WTC11 (cell line): ENCODE measurements around the gene JAZF1. TPM values are rescaled to one million over a fixed set of nuclear protein-coding genes. Genes with fewer than 3 reads are reported as not detected.

ENCODE experiments used
- ATAC-seq: fragments of 200-7000 bp; cut with Tn5 transposase; 2 replicates; pipeline ENCODE4 v1.10.0; 2021; ENCODE audit warnings: mild to moderate bottlenecking, moderate library complexity
- CTCF ChIA-PET: fragments of 300-600 bp; sonication (Branson Sonifier 250); formaldehyde crosslinking; loops from one replicate; lab custom pipeline; 2021; ENCODE audit warnings: antibody characterized with exemption; lab: Charles Lee
- POLR2A ChIA-PET: fragments of 350-600 bp; sonication (Branson Sonifier 250); formaldehyde crosslinking; loops from one replicate; lab custom pipeline; 2021; ENCODE audit warnings: antibody characterized with exemption; lab: Charles Lee
- DNase-seq: peaks from one replicate; pipeline ENCODE4 v3.0.0; 2021; ENCODE audit warnings: low spot score
- H3K27ac Mint-ChIP-seq: 2 replicates; pipeline ENCODE4 v1.8.0; 2021; ENCODE audit warnings: mixed read lengths
- H3K27me3 Mint-ChIP-seq: 2 replicates; pipeline ENCODE4 v1.8.0; 2021; ENCODE audit warnings: low read depth, mild to moderate bottlenecking, moderate library complexity, mixed read lengths
- H3K36me3 Mint-ChIP-seq: 2 replicates; pipeline ENCODE4 v1.8.0; 2021; ENCODE audit warnings: mixed read lengths
- H3K4me1 Mint-ChIP-seq: 2 replicates; pipeline ENCODE4 v1.8.0; 2022; ENCODE audit warnings: mixed read lengths
- H3K4me3 Mint-ChIP-seq: 2 replicates; pipeline ENCODE4 v1.8.0; 2021; ENCODE audit warnings: mild to moderate bottlenecking, moderate library complexity, mixed read lengths
- H3K9me3 Mint-ChIP-seq: 2 replicates; pipeline ENCODE4 v1.8.0; 2021; ENCODE audit warnings: mixed read lengths
- ATF6 ChIP-seq: sonication (generic); formaldehyde crosslinking; IDR thresholded peaks from 2 replicates; pipeline ENCODE4 v1.8.1; 2023; ENCODE audit warnings: mild to moderate bottlenecking, missing genetic modification reagents
- CREB1 ChIP-seq: sonication (generic); formaldehyde crosslinking; IDR thresholded peaks from 2 replicates; pipeline ENCODE4 v1.8.0; 2023; ENCODE audit warnings: mild to moderate bottlenecking, missing genetic modification reagents
- CREM ChIP-seq: sonication (generic); formaldehyde crosslinking; IDR thresholded peaks from 2 replicates; pipeline ENCODE4 v1.8.1; 2022; ENCODE audit warnings: mild to moderate bottlenecking, missing genetic modification reagents, moderate library complexity
- CTCF ChIP-seq: fragments of 200-600 bp; IDR thresholded peaks from 2 replicates; pipeline ENCODE4 v1.8.0; 2022; ENCODE audit warnings: antibody characterized with exemption
- EMX1 ChIP-seq: fragments of 250-450 bp; sonication (Bioruptor Pico); IDR thresholded peaks from 2 replicates; pipeline ENCODE4 v1.8.0; 2021; ENCODE audit warnings: mild to moderate bottlenecking
- FOXK1 ChIP-seq: sonication (generic); formaldehyde crosslinking; IDR thresholded peaks from 2 replicates; pipeline ENCODE4 v1.8.0; 2022; ENCODE audit warnings: mild to moderate bottlenecking, moderate library complexity, missing genetic modification reagents
- IRF1 ChIP-seq: sonication (generic); formaldehyde crosslinking; IDR thresholded peaks from 2 replicates; pipeline ENCODE4 v1.8.0; 2023; ENCODE audit warnings: missing genetic modification reagents
- MAX ChIP-seq: sonication (generic); formaldehyde crosslinking; IDR thresholded peaks from 2 replicates; pipeline ENCODE4 v1.8.0; 2022; ENCODE audit warnings: mild to moderate bottlenecking, missing genetic modification reagents
- MLX ChIP-seq: sonication (generic); formaldehyde crosslinking; IDR thresholded peaks from 2 replicates; pipeline ENCODE4 v1.8.1; 2023; ENCODE audit warnings: mild to moderate bottlenecking, missing genetic modification reagents, moderate library complexity
- PREB ChIP-seq: sonication (generic); formaldehyde crosslinking; IDR thresholded peaks from 2 replicates; pipeline ENCODE4 v1.8.1; 2022; ENCODE audit warnings: mild to moderate bottlenecking, missing genetic modification reagents, moderate library complexity, borderline replicate concordance
- RELA ChIP-seq: sonication (generic); formaldehyde crosslinking; IDR thresholded peaks from 2 replicates; pipeline ENCODE4 v1.8.1; 2022; ENCODE audit warnings: missing genetic modification reagents, mild to moderate bottlenecking, borderline replicate concordance
- RORB ChIP-seq: fragments of 250-450 bp; sonication (Bioruptor Pico); IDR thresholded peaks from 2 replicates; pipeline ENCODE4 v1.9.0; 2021; ENCODE audit warnings: mild to moderate bottlenecking
- SMAD3 ChIP-seq: sonication (generic); formaldehyde crosslinking; IDR thresholded peaks from 2 replicates; pipeline ENCODE4 v1.8.0; 2022; ENCODE audit warnings: missing genetic modification reagents, mild to moderate bottlenecking, borderline replicate concordance
- SMAD4 ChIP-seq: sonication (generic); formaldehyde crosslinking; IDR thresholded peaks from 2 replicates; pipeline ENCODE4 v1.8.0; 2022; ENCODE audit warnings: mild to moderate bottlenecking, missing genetic modification reagents
- STAT6 ChIP-seq: sonication (generic); formaldehyde crosslinking; conservative IDR thresholded peaks from 2 replicates; pipeline ENCODE4 v1.8.1; 2023; ENCODE audit warnings: mild to moderate bottlenecking, low read depth, missing genetic modification reagents, moderate library complexity
- TEAD1 ChIP-seq: sonication (generic); formaldehyde crosslinking; IDR thresholded peaks from 2 replicates; pipeline ENCODE4 v1.8.0; 2022; ENCODE audit warnings: mild to moderate bottlenecking, missing genetic modification reagents
- TP53 ChIP-seq: sonication (generic); formaldehyde crosslinking; IDR thresholded peaks from 2 replicates; pipeline ENCODE4 v1.8.1; 2023; ENCODE audit warnings: mild to moderate bottlenecking, missing genetic modification reagents
- ZMAT4 ChIP-seq: fragments of 250-450 bp; sonication (Bioruptor Pico); IDR thresholded peaks from 2 replicates; pipeline ENCODE4 v1.9.0; 2021; ENCODE audit warnings: mild to moderate bottlenecking
- ZNF138 ChIP-seq: sonication (generic); formaldehyde crosslinking; conservative IDR thresholded peaks from 2 replicates; pipeline ENCODE4 v1.8.1; 2022; ENCODE audit warnings: mild to moderate bottlenecking, moderate library complexity, missing genetic modification reagents
- ZSCAN18 ChIP-seq: fragments of 250-450 bp; sonication (Bioruptor Pico); IDR thresholded peaks from 2 replicates; pipeline ENCODE4 v2.1.2; 2022; ENCODE audit warnings: mild to moderate bottlenecking, moderate library complexity
- total RNA-seq: library from RNA; stranded (reverse); gene quantifications from 3 replicates; pipeline ENCODE4 v1.2.3, GENCODE V29; 2021

JAZF1 gene
- total RNA-seq, 1 experiment from 2014 or later = 19.0 TPM

- H3K4me1 Mint-ChIP-seq = peaks cover 7% of the 10 kb centered on the region
- ChIA-PET CTCF (no interaction called here), POLR2A (no interaction called here)
- no peak overlapping the region for H3K27ac Mint-ChIP-seq
- H3K4me3 Mint-ChIP-seq = no peak overlapping the region
- DNase-seq = no peak
- ATAC-seq = no peak
- no peaks in the 10 kb centered on the region for H3K27me3 Mint-ChIP-seq
- no peak for TF ChIP-seq CTCF
- no peak for TF ChIP-seq ATF6 (CRISPR knock-in tag)
- no peak for TF ChIP-seq SMAD4 (CRISPR knock-in tag)
- no peak for TF ChIP-seq FOXK1 (CRISPR knock-in tag)
- TF ChIP-seq TEAD1 (CRISPR knock-in tag) = no peak
- TF ChIP-seq ZMAT4 (CRISPR knock-in tag) = no peak
- no peak for TF ChIP-seq RELA (CRISPR knock-in tag)
- TF ChIP-seq MAX = no peak
- no peak for TF ChIP-seq ZNF138 (CRISPR knock-in tag)
- no peak for TF ChIP-seq EMX1 (CRISPR knock-in tag)
- TF ChIP-seq CREM (CRISPR knock-in tag) = no peak
- no peak for TF ChIP-seq IRF1 (CRISPR knock-in tag)
- no peak for TF ChIP-seq SMAD3 (CRISPR knock-in tag)
- TF ChIP-seq ZSCAN18 (CRISPR knock-in tag) = no peak
- H3K36me3 Mint-ChIP-seq = no peaks in the 10 kb centered on the region
- no peaks in the 10 kb centered on the region for H3K9me3 Mint-ChIP-seq
Observed at GRCh38 chr7:27808626-27809025, 372.0 kb downstream of the JAZF1 start.

GRCh38 chr7:27804139-27804538 lies 376.5 kb downstream of the JAZF1 start:
- TF ChIP-seq TP53 (CRISPR knock-in tag) (no peak), CREB1 (CRISPR knock-in tag) (no peak), STAT6 (CRISPR knock-in tag) (no peak), PREB (CRISPR knock-in tag) (no peak), RORB (CRISPR knock-in tag) (no peak), MLX (CRISPR knock-in tag) (no peak)
- TF ChIP-seq, all 79 proteins: peak for 0
- Mint-ChIP-seq H3K36me3 (no peaks in the 10 kb centered on the region), H3K9me3 (no peaks in the 10 kb centered on the region), H3K27me3 (no peaks in the 10 kb centered on the region), H3K27ac (peak overlapping the region; percentile 71), H3K4me1 (peaks cover 26% of the 10 kb centered on the region), H3K4me3 (no peak overlapping the region)
- no peak for DNase-seq
- POLR2A ChIA-PET = no interaction called here
- no peak for ATAC-seq
- CTCF ChIA-PET = no interaction called here
